Measurements from ENCODE around the gene TMEM81. TPM values are rescaled to one million over a fixed set of nuclear protein-coding genes. Genes with fewer than 3 reads are reported as not detected.
A peak's percentile ranks its signal among the peaks of the same experiment; 100 is the strongest.

TMEM81 gene
- polyA plus RNA-seq, result 1 to 10 TPM; 1.1 to 1.8 (median 1.2) TPM

- 90 to 97% (median 97%) methylated on average over 2 of the region's 2 CpGs for WGBS, 3 donors
- H3K27ac ChIP-seq (ENCODE audit: low read depth, low read length), result no peak within 1 kb of the TSS
Measured at GRCh38 chr1:205084360-205084759, at the start of gene TMEM81. Gene TMEM81 (minus strand): TSS chr1:205084460. CDS start chr1:205084320, 140 bp downstream.

GRCh38 chr1:205133287-205133686 lies 49.0 kb upstream of the TMEM81 start:
- WGBS, 3 donors, result 43 to 84% (median 66%) methylated on average over 1 of the region's 1 CpG
- no peak overlapping the region for H3K27ac ChIP-seq (ENCODE audit: low read depth, low read length)

GRCh38 chr1:205129447-205130029 lies 45.3 kb upstream of the TMEM81 start:
- WGBS, 3 donors, result 72 to 87% (median 86%) methylated on average over 4 of the region's 4 CpGs
- no peak overlapping the region for H3K27ac ChIP-seq (ENCODE audit: low read depth, low read length)

- H3K27ac ChIP-seq (ENCODE audit: low read depth, low read length), result no peak overlapping the region
- 79 to 92% (median 85%) methylated on average over 2 of the region's 2 CpGs for WGBS, 3 donors
Measured at GRCh38 chr1:205128050-205128449, 43.8 kb upstream of the TMEM81 start.

- 69 to 88% (median 72%) methylated on average over 3 of the region's 3 CpGs for WGBS, 3 donors
- H3K27ac ChIP-seq (ENCODE audit: low read depth, low read length), result no peak overlapping the region
Measured at GRCh38 chr1:205127646-205128045, 43.4 kb upstream of the TMEM81 start.

- H3K27ac ChIP-seq (ENCODE audit: low read depth, low read length), result no peak overlapping the region
- WGBS, 3 donors, result 81 to 85% (median 84%) methylated on average over 7 of the region's 7 CpGs
Measured at GRCh38 chr1:205124726-205125125, 40.5 kb upstream of the TMEM81 start.

GRCh38 chr1:205122489-205122882 lies 38.2 kb upstream of the TMEM81 start:
- H3K27ac ChIP-seq (ENCODE audit: low read depth, low read length), result no peak overlapping the region
- WGBS, 3 donors, result 7 to 19% (median 18%) methylated on average over 9 of the region's 9 CpGs

- WGBS, 3 donors, result 0 to 1% (median 0%) methylated on average over 46 of the region's 46 CpGs
- peak within 1 kb of the TSS; percentile 15 for H3K27ac ChIP-seq (ENCODE audit: low read depth, low read length)
Measured at GRCh38 chr1:205121660-205122488, 37.6 kb upstream of the TMEM81 start, which contains the start of gene RBBP5. Gene RBBP5 (minus strand): TSS chr1:205121978. CDS start chr1:205121873, 105 bp downstream.

- 47 to 75% (median 71%) methylated on average over 2 of the region's 2 CpGs for WGBS, 3 donors
- H3K27ac ChIP-seq (ENCODE audit: low read depth, low read length), result no peak overlapping the region
Measured at GRCh38 chr1:205118752-205119151, 34.5 kb upstream of the TMEM81 start.

- no peak overlapping the region for H3K27ac ChIP-seq (ENCODE audit: low read depth, low read length)
Measured at GRCh38 chr1:205111354-205111753, 27.1 kb upstream of the TMEM81 start.

GRCh38 chr1:205109711-205110110 lies 25.5 kb upstream of the TMEM81 start:
- WGBS, 3 donors, result 76 to 97% (median 87%) methylated on average over 5 of the region's 5 CpGs
- no peak overlapping the region for H3K27ac ChIP-seq (ENCODE audit: low read depth, low read length)

GRCh38 chr1:205109269-205109668 lies 25.0 kb upstream of the TMEM81 start:
- H3K27ac ChIP-seq (ENCODE audit: low read depth, low read length), result no peak overlapping the region
- 90 to 93% (median 92%) methylated on average over 1 of the region's 1 CpG for WGBS, 3 donors

GRCh38 chr1:205108464-205108863 lies 24.2 kb upstream of the TMEM81 start:
- 82 to 87% (median 84%) methylated on average over 4 of the region's 4 CpGs for WGBS, 3 donors
- no peak overlapping the region for H3K27ac ChIP-seq (ENCODE audit: low read depth, low read length)

- no peak overlapping the region for H3K27ac ChIP-seq (ENCODE audit: low read depth, low read length)
- 91 to 93% (median 91%) methylated on average over 4 of the region's 4 CpGs for WGBS, 3 donors
Measured at GRCh38 chr1:205107327-205107726, 23.1 kb upstream of the TMEM81 start.

- H3K27ac ChIP-seq (ENCODE audit: low read depth, low read length), result no peak overlapping the region
- WGBS, 3 donors, result 98 to 99% (median 98%) methylated on average over 3 of the region's 3 CpGs
Measured at GRCh38 chr1:205102404-205102803, 18.1 kb upstream of the TMEM81 start.

GRCh38 chr1:205098242-205098641 lies 14.0 kb upstream of the TMEM81 start:
- H3K27ac ChIP-seq (ENCODE audit: low read depth, low read length), result no peak overlapping the region

- H3K27ac ChIP-seq (ENCODE audit: low read depth, low read length), result no peak overlapping the region
Measured at GRCh38 chr1:205095422-205095821, 11.2 kb upstream of the TMEM81 start.

GRCh38 chr1:205091043-205091740 lies 6.9 kb upstream of the TMEM81 start:
- 76 to 88% (median 78%) methylated on average over 4 of the region's 4 CpGs for WGBS, 3 donors
- H3K27ac ChIP-seq (ENCODE audit: low read depth, low read length), result no peak overlapping the region

GRCh38 chr1:205088341-205088740 lies 4.1 kb upstream of the TMEM81 start:
- WGBS, 3 donors, result 87 to 89% (median 89%) methylated on average over 3 of the region's 3 CpGs
- H3K27ac ChIP-seq (ENCODE audit: low read depth, low read length), result no peak overlapping the region
